ENCODE results near the gene CPPED1. TPM values are rescaled to one million over a fixed set of nuclear protein-coding genes. Genes with fewer than 3 reads are reported as not detected.
"Not testable (repeated sequence)": the region's sequence is repeated elsewhere in the genome, so short reads cannot be mapped to it uniquely, and the experiment has no call there.

The CPPED1 gene
- total and polyA plus RNA-seq, 4 donors: 16.9 to 25.3 (median 19.8) TPM

GRCh38 chr16:12798846-12799245, 4.8 kb downstream of the CPPED1 start:
- H3K4me1 ChIP-seq (ENCODE audit: control insufficient read depth in 1 of 2, insufficient read depth in 2 of 2, low read length in 2 of 2): peaks cover 0 to 3% of the 10 kb centered on the region in 2 donors
- DNase-seq (no peak), ATAC-seq (ENCODE audit: low FRiP score) (no peak)
- H3K27me3 ChIP-seq (ENCODE audit: control insufficient read depth in 1 of 2, insufficient read depth in 2 of 2, low read length in 1 of 2): no peaks in the 10 kb centered on the region
- H3K27ac ChIP-seq (ENCODE audit: low read depth in 1 of 2, low read length in 2 of 2): no peak overlapping the region
- H3K36me3 ChIP-seq (ENCODE audit: control insufficient read depth in 1 of 2, insufficient read depth in 2 of 2, low read length in 1 of 2): no peaks in the 10 kb centered on the region
- no peak overlapping the region for H3K4me3 ChIP-seq (ENCODE audit: low read length in 2 of 2)
- no peaks in the 10 kb centered on the region for H3K9me3 ChIP-seq (ENCODE audit: control insufficient read depth, low read length)
- intact Hi-C loops (cut with DNase I): no loop called here
- 51 to 53% methylated on average over 5 of the region's 5 CpGs for WGBS, 2 donors

GRCh38 chr16:12798171-12798570, 5.5 kb downstream of the CPPED1 start:
- intact Hi-C loops (cut with DNase I): no loop called here
- H3K4me3 ChIP-seq (ENCODE audit: low read length in 2 of 2): no peak overlapping the region
- no peaks in the 10 kb centered on the region for H3K27me3 ChIP-seq (ENCODE audit: control insufficient read depth in 1 of 2, insufficient read depth in 2 of 2, low read length in 1 of 2)
- H3K36me3 ChIP-seq (ENCODE audit: control insufficient read depth in 1 of 2, insufficient read depth in 2 of 2, low read length in 1 of 2): no peaks in the 10 kb centered on the region
- no peaks in the 10 kb centered on the region for H3K9me3 ChIP-seq (ENCODE audit: control insufficient read depth, low read length)
- ATAC-seq (ENCODE audit: low FRiP score) (no peak), DNase-seq (no peak)
- H3K4me1 ChIP-seq (ENCODE audit: control insufficient read depth in 1 of 2, insufficient read depth in 2 of 2, low read length in 2 of 2): peaks cover 0 to 3% of the 10 kb centered on the region in 2 donors
- H3K27ac ChIP-seq (ENCODE audit: low read depth in 1 of 2, low read length in 2 of 2): no peak overlapping the region

- ATAC-seq (ENCODE audit: low FRiP score): no peak
- WGBS, 2 donors: 95 to 96% methylated on average over 5 of the region's 5 CpGs
- H3K27ac ChIP-seq (ENCODE audit: low read depth in 1 of 2, low read length in 2 of 2): no peak overlapping the region
- no peak for DNase-seq
- no peaks in the 10 kb centered on the region for H3K9me3 ChIP-seq (ENCODE audit: control insufficient read depth, low read length)
- peaks cover 0 to 3% of the 10 kb centered on the region in 2 donors for H3K4me1 ChIP-seq (ENCODE audit: control insufficient read depth in 1 of 2, insufficient read depth in 2 of 2, low read length in 2 of 2)
- H3K4me3 ChIP-seq (ENCODE audit: low read length in 2 of 2): no peak overlapping the region
- no peaks in the 10 kb centered on the region for H3K27me3 ChIP-seq (ENCODE audit: control insufficient read depth in 1 of 2, insufficient read depth in 2 of 2, low read length in 1 of 2)
- intact Hi-C loops (cut with DNase I): no loop called here
- H3K36me3 ChIP-seq (ENCODE audit: control insufficient read depth in 1 of 2, insufficient read depth in 2 of 2, low read length in 1 of 2): no peaks in the 10 kb centered on the region
Measured at GRCh38 chr16:12796498-12796897, 7.2 kb downstream of the CPPED1 start.

- ATAC-seq (ENCODE audit: low FRiP score) (peak; percentile 52), DNase-seq (peak in 1 of 2 donors; percentile 68)
- Histone ChIP-seq H3K4me1 (ENCODE audit: control insufficient read depth in 1 of 2, insufficient read depth in 2 of 2, low read length in 2 of 2) (peaks cover 0 to 3% of the 10 kb centered on the region in 2 donors), H3K27ac (ENCODE audit: low read depth in 1 of 2, low read length in 2 of 2) (no peak overlapping the region), H3K4me3 (ENCODE audit: low read length in 2 of 2) (no peak overlapping the region), H3K9me3 (ENCODE audit: control insufficient read depth, low read length) (no peaks in the 10 kb centered on the region), H3K27me3 (ENCODE audit: control insufficient read depth in 1 of 2, insufficient read depth in 2 of 2, low read length in 1 of 2) (no peaks in the 10 kb centered on the region), H3K36me3 (ENCODE audit: control insufficient read depth in 1 of 2, insufficient read depth in 2 of 2, low read length in 1 of 2) (no peaks in the 10 kb centered on the region)
- intact Hi-C loops (cut with DNase I): no loop called here
- WGBS, 2 donors: 60 to 64% methylated on average over 12 of the region's 12 CpGs
Measured at GRCh38 chr16:12794486-12795387, 8.9 kb downstream of the CPPED1 start.

DNA sequence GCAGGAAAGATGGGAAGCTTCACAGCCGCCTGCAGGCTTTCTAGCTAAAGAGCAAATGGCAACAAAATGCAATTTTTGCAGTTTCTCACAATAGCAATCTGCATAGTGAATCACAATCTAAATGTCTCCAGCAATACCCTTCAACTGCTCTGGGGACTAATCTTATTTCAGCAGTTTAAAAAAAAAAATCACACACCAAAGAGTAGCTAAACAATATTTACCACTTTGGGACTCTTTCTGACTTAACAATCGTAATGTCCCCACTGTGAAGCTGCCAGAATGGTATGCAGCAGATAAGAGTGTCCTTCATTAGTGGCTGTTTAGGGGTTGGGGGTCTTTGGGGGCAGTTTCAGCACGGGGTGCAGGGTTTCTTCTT, 9.8 kb downstream of the CPPED1 start:
- H3K9me3 ChIP-seq (ENCODE audit: control insufficient read depth, low read length): no peaks in the 10 kb centered on the region
- H3K36me3 ChIP-seq (ENCODE audit: control insufficient read depth in 1 of 2, insufficient read depth in 2 of 2, low read length in 1 of 2): no peaks in the 10 kb centered on the region
- WGBS, 2 donors: 77 to 82% methylated on average over 3 of the region's 3 CpGs
- H3K4me3 ChIP-seq (ENCODE audit: low read length in 2 of 2): no peak overlapping the region
- H3K27ac ChIP-seq (ENCODE audit: low read depth in 1 of 2, low read length in 2 of 2): no peak overlapping the region
- no peaks in the 10 kb centered on the region for H3K27me3 ChIP-seq (ENCODE audit: control insufficient read depth in 1 of 2, insufficient read depth in 2 of 2, low read length in 1 of 2)
- H3K4me1 ChIP-seq (ENCODE audit: control insufficient read depth in 1 of 2, insufficient read depth in 2 of 2, low read length in 2 of 2): peaks cover 0 to under 1% of the 10 kb centered on the region in 2 donors
- intact Hi-C loops (cut with DNase I): no loop called here
- DNase-seq (no peak), ATAC-seq (ENCODE audit: low FRiP score) (no peak)

DNA sequence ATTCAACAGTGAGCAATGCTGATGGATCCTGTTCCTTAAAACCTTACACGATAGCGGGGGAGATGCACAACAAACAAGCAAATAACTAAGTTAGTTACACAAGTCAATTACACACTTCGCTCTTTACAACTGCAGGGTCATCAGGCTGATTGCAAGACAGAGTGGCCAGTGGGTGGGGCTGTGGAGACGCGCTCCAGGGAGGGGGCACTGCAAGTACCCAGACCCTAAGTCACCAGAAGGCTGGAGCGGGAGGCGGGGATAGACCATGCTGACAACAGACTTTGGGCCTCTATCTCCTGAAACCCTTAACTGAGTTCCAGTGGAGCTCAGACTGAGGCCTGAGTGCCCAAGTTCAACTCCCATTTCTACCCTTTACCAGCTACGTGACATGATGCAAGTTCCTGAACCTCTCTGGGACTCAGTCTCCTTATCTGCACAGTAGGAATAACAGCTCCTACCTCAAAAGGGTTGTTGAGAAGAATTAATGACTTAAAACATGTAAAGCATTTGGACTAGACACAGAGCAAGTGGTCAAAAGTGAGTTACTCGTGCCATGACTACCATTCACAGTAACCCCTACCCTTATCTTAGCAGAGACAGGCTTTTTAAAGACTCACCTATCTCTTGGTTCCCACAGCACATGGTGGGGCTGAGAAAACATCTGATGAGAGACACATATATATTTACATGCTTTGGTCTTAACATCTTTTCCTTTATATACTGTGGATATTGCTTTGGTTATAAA, 10.4 kb downstream of the CPPED1 start:
- intact Hi-C loops (cut with DNase I): no loop called here
- Histone ChIP-seq H3K4me1 (ENCODE audit: control insufficient read depth in 1 of 2, insufficient read depth in 2 of 2, low read length in 2 of 2) (no peaks in the 10 kb centered on the region), H3K9me3 (ENCODE audit: control insufficient read depth, low read length) (peaks cover under 1% of the 10 kb centered on the region), H3K27me3 (ENCODE audit: control insufficient read depth in 1 of 2, insufficient read depth in 2 of 2, low read length in 1 of 2) (no peaks in the 10 kb centered on the region), H3K27ac (ENCODE audit: low read depth in 1 of 2, low read length in 2 of 2) (no peak overlapping the region), H3K4me3 (ENCODE audit: low read length in 2 of 2) (no peak overlapping the region), H3K36me3 (ENCODE audit: control insufficient read depth in 1 of 2, insufficient read depth in 2 of 2, low read length in 1 of 2) (peaks cover 0 to 1% of the 10 kb centered on the region in 2 donors)
- DNase-seq (no peak), ATAC-seq (ENCODE audit: low FRiP score) (no peak)
- WGBS, 2 donors: 87 to 90% methylated on average over 9 of the region's 9 CpGs

DNA sequence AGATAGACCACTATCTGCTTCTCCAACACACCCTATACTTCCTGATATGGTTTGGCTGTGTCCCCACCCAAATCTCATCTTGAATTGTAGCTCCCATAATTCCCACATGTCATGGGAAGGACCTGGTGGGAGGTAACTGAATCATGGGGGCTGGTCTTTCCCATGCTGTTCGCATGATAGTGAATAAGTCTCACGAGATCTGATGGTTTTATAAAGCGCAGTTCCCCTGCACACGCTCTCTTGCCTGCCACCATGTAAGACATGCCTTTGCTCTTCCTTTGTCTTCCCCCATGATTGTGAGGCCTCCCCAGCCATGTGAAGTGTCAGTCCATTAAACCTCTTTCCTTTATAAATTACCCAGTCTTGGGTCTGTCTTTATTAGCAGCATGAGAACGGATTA, 11.2 kb downstream of the CPPED1 start:
- WGBS, 2 donors: 95 to 96% methylated on average over 5 of the region's 5 CpGs
- ATAC-seq (ENCODE audit: low FRiP score): not testable (repeated sequence)

DNA sequence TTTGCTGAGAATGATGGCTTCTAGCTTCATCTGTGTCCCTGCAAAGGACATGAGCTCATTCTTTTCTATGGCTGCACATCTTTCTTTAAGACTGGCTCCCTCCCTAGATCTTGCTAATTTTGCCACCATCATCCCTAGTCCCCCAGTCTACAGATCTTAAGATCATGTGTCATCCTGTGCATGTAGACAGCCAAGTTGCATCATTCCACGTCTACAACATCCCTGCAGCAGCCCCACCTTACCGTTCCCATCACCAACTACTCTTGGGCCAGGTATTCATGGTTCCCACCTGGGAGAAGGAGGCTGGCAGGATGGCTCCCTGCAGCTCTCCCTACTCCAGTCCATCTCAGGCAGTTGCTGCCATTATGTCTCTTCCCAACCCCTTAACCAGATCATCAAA, 12.3 kb downstream of the CPPED1 start:
- 68 to 93% methylated on average over 2 of the region's 2 CpGs for WGBS, 2 donors
- intact Hi-C loops (cut with DNase I): no loop called here
- Histone ChIP-seq H3K36me3 (ENCODE audit: control insufficient read depth in 1 of 2, insufficient read depth in 2 of 2, low read length in 1 of 2) (peaks cover 0 to 5% of the 10 kb centered on the region in 2 donors), H3K9me3 (ENCODE audit: control insufficient read depth, low read length) (peaks cover 3% of the 10 kb centered on the region), H3K4me3 (ENCODE audit: low read length in 2 of 2) (no peak overlapping the region), H3K27ac (ENCODE audit: low read depth in 1 of 2, low read length in 2 of 2) (no peak overlapping the region), H3K4me1 (ENCODE audit: control insufficient read depth in 1 of 2, insufficient read depth in 2 of 2, low read length in 2 of 2) (no peaks in the 10 kb centered on the region), H3K27me3 (ENCODE audit: control insufficient read depth in 1 of 2, insufficient read depth in 2 of 2, low read length in 1 of 2) (no peaks in the 10 kb centered on the region)
- DNase-seq (no peak), ATAC-seq (ENCODE audit: low FRiP score) (no peak)

More for the DNA sequence above, 11.2 kb downstream of the CPPED1 start:
- H3K36me3 ChIP-seq (ENCODE audit: control insufficient read depth in 1 of 2, insufficient read depth in 2 of 2, low read length in 1 of 2); DNase-seq; H3K4me3 ChIP-seq (ENCODE audit: low read length in 2 of 2); intact Hi-C loops (cut with DNase I); H3K27me3 ChIP-seq (ENCODE audit: control insufficient read depth in 1 of 2, insufficient read depth in 2 of 2, low read length in 1 of 2); H3K27ac ChIP-seq (ENCODE audit: low read depth in 1 of 2, low read length in 2 of 2); H3K9me3 ChIP-seq (ENCODE audit: control insufficient read depth, low read length); H3K4me1 ChIP-seq (ENCODE audit: control insufficient read depth in 1 of 2, insufficient read depth in 2 of 2, low read length in 2 of 2): not testable (repeated sequence)

Measured in aorta (tissue), 5 donors.